OCI-LY3 (cell line): ENCODE data around the gene CTNNBIP1.

Source experiments
- H2AFZ ChIP-seq: fragments of 200-600, 300-600 bp; shearing (Covaris generic); 2 replicates; pipeline ENCODE4 v1.6.0; 2014; ENCODE audit warnings: antibody characterized with exemption, low read depth, low read length
- H3K27ac ChIP-seq: fragments of 200-600, 300-600 bp; sonication (generic); 2 replicates; pipeline ENCODE4 v1.5.1; 2014; ENCODE audit warnings: mild to moderate bottlenecking, low read length, moderate library complexity, mixed read lengths
- H3K27me3 ChIP-seq: fragments of 200-600, 300-600 bp; sonication (generic); 2 replicates; pipeline ENCODE4 v1.6.1; 2014; ENCODE audit warnings: low read depth, low read length, mixed read lengths
- H3K36me3 ChIP-seq: fragments of 200-600, 300-600 bp; sonication (generic); replicated peaks from 2 replicates; pipeline ENCODE3; 2014; ENCODE audit warnings: low read depth, low read length, mixed read lengths
- H3K4me1 ChIP-seq: fragments of 300-600, 200-600 bp; sonication (generic); 2 replicates; pipeline ENCODE4 v1.6.1; 2014; ENCODE audit warnings: low read length, mixed read lengths
- H3K4me2 ChIP-seq: fragments of 200-600, 300-600 bp; sonication (generic); 2 replicates; pipeline ENCODE4 v1.6.1; 2014; ENCODE audit warnings: low read length, mixed read lengths
- H3K4me3 ChIP-seq: fragments of 300-600, 200-600 bp; sonication (generic); 2 replicates; pipeline ENCODE4 v1.5.1; 2014; ENCODE audit warnings: antibody characterized with exemption, mild to moderate bottlenecking, low read length, moderate library complexity
- H3K79me2 ChIP-seq: fragments of 300-600, 200-600 bp; shearing (Covaris generic); 2 replicates; pipeline ENCODE4 v1.6.1; 2014; ENCODE audit warnings: mild to moderate bottlenecking, low read length, mixed read lengths
- H3K9ac ChIP-seq: fragments of 300-600, 200-600 bp; shearing (Covaris generic); 2 replicates; pipeline ENCODE4 v1.6.0; 2014; ENCODE audit warnings: mild to moderate bottlenecking, low read length, moderate library complexity
- H3K9me3 ChIP-seq: fragments of 200-600, 300-600 bp; shearing (Covaris generic); 2 replicates; pipeline ENCODE4 v1.6.1; 2014; ENCODE audit warnings: low read length, mixed read lengths; ENCODE audit not compliant: insufficient read depth
- H4K20me1 ChIP-seq: fragments of 200-600, 300-600 bp; sonication (generic); 2 replicates; pipeline ENCODE4 v1.6.1; 2016; ENCODE audit warnings: low read length, mixed read lengths; ENCODE audit not compliant: insufficient read depth
- CTCF ChIP-seq: fragments of 200-600, 300-600 bp; sonication (generic); IDR thresholded peaks from 2 replicates; pipeline ENCODE4 v1.5.1; 2014; ENCODE audit warnings: antibody characterized with exemption, low read length, low read depth
- EZH2phosphoT487 ChIP-seq: fragments of 200-600 bp; shearing (Covaris generic); IDR thresholded peaks from 2 replicates; pipeline ENCODE4 v1.6.1; 2018; ENCODE audit warnings: antibody characterized with exemption, mixed run types, low read depth

Gene CTNNBIP1

DNA sequence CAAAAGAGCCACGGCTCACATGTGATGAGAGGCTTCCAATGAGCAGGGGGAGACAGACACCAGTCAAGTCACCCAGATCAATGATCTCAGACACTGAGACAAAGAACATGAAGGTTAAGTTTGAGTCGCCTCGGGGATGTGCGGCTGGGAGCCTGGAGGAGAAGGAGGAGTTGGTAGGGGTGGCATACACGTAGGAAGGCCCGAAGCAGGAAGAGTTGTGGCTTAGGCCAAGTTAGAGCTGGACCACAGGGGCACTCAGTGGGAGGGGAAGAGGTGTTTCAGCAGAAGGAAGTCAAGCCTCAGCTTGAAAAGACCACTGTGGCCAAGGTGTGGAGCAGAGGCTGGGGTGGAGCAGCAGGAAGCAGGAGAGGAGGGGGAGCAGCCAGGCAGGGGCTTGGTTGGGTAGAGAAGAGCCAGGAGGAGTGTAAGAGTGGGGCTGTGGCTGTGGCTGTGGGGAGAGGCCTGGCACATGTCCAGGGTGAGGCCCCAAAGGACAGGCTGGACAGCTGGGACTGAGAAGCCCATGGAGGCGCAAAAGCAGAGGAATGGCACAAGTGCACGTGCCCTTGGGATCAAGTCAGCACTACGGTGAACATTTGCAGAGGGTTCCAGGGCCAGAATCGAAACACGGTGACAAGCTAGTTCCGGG is 27.6 kb downstream of the CTNNBIP1 start:
- no peak overlapping the region for H3K9ac ChIP-seq
- no peaks in the 10 kb centered on the region for H3K79me2 ChIP-seq
- no peak overlapping the region for H2AFZ ChIP-seq
- H3K36me3 ChIP-seq = no peaks in the 10 kb centered on the region
- H3K4me3 ChIP-seq = no peak overlapping the region
- H3K9me3 ChIP-seq = no peaks in the 10 kb centered on the region
- TF ChIP-seq EZH2phosphoT487 = no peak
- no peak for TF ChIP-seq CTCF
- H3K27ac ChIP-seq = no peak overlapping the region
- H3K4me1 ChIP-seq = peaks cover 6% of the 10 kb centered on the region
- H3K27me3 ChIP-seq = no peaks in the 10 kb centered on the region
- no peak overlapping the region for H3K4me2 ChIP-seq
- no peaks in the 10 kb centered on the region for H4K20me1 ChIP-seq

GRCh38 chr1:9881838-9882249 is 28.2 kb downstream of the CTNNBIP1 start:
- no peak for TF ChIP-seq EZH2phosphoT487
- no peak for TF ChIP-seq CTCF
- no peaks in the 10 kb centered on the region for H4K20me1 ChIP-seq
- no peak overlapping the region for H3K4me2 ChIP-seq
- no peaks in the 10 kb centered on the region for H3K9me3 ChIP-seq
- H3K27ac ChIP-seq = no peak overlapping the region
- no peak overlapping the region for H3K4me3 ChIP-seq
- H2AFZ ChIP-seq = no peak overlapping the region
- H3K4me1 ChIP-seq = peaks cover 6% of the 10 kb centered on the region
- H3K9ac ChIP-seq = no peak overlapping the region
- H3K27me3 ChIP-seq = no peaks in the 10 kb centered on the region
- H3K79me2 ChIP-seq = no peaks in the 10 kb centered on the region
- no peaks in the 10 kb centered on the region for H3K36me3 ChIP-seq

- no peaks in the 10 kb centered on the region for H3K79me2 ChIP-seq
- no peak overlapping the region for H3K4me3 ChIP-seq
- no peak overlapping the region for H3K4me2 ChIP-seq
- no peak overlapping the region for H2AFZ ChIP-seq
- H3K4me1 ChIP-seq = peaks cover 6% of the 10 kb centered on the region
- H3K9me3 ChIP-seq = no peaks in the 10 kb centered on the region
- H3K27ac ChIP-seq = no peak overlapping the region
- no peak overlapping the region for H3K9ac ChIP-seq
- H3K36me3 ChIP-seq = no peaks in the 10 kb centered on the region
- no peaks in the 10 kb centered on the region for H4K20me1 ChIP-seq
- no peaks in the 10 kb centered on the region for H3K27me3 ChIP-seq
- TF ChIP-seq CTCF = no peak
- TF ChIP-seq EZH2phosphoT487 = no peak
These were observed 31.7 kb downstream of the CTNNBIP1 start for GRCh38 chr1:9878404-9878803.

GRCh38 chr1:9877962-9878361 is 32.1 kb downstream of the CTNNBIP1 start:
- no peak overlapping the region for H3K27ac ChIP-seq
- no peaks in the 10 kb centered on the region for H3K9me3 ChIP-seq
- H3K36me3 ChIP-seq = no peaks in the 10 kb centered on the region
- H3K4me1 ChIP-seq = peaks cover 6% of the 10 kb centered on the region
- H3K79me2 ChIP-seq = no peaks in the 10 kb centered on the region
- no peak overlapping the region for H3K4me2 ChIP-seq
- no peak for TF ChIP-seq EZH2phosphoT487
- no peak for TF ChIP-seq CTCF
- no peaks in the 10 kb centered on the region for H4K20me1 ChIP-seq
- no peak overlapping the region for H2AFZ ChIP-seq
- no peaks in the 10 kb centered on the region for H3K27me3 ChIP-seq
- H3K4me3 ChIP-seq = no peak overlapping the region
- no peak overlapping the region for H3K9ac ChIP-seq
